Breast epithelium (tissue), 4 donors: ENCODE data around the gene COL25A1. TPM values are rescaled to one million over a fixed set of nuclear protein-coding genes. Genes with fewer than 3 reads are reported as not detected.

Experiments
- DNase-seq, 2 donors: peaks; one replicate each; pipeline ENCODE4 v3.0.0-alpha.2; 2019; ENCODE audit warnings: low spot score in 2 of 2
- H3K27ac ChIP-seq, 2 donors: fragments of 200-600 bp; sonication (generic) in 1 of 2; one replicate each; pipeline ENCODE4 v1.5.1; 2016 to 2019; ENCODE audit warnings: mild to moderate bottlenecking in 1 of 2
- H3K27me3 ChIP-seq, 2 donors: fragments of 200-600 bp; sonication (generic) in 1 of 2; one replicate each; pipeline versions ENCODE4 v1.5.1 to v1.6.0; 2017 to 2019; ENCODE audit warnings: control low read depth in 1 of 2, mild to moderate bottlenecking in 1 of 2
- H3K36me3 ChIP-seq: fragments of 200-600 bp; one replicate; pipeline ENCODE4 v1.5.1; 2019
- H3K4me1 ChIP-seq, 2 donors: fragments of 200-600 bp; sonication (generic); one replicate each; pipeline ENCODE4 v1.5.1; 2016 to 2019; ENCODE audit warnings: control low read depth in 1 of 2
- H3K4me3 ChIP-seq, 3 donors: fragments of 200-600 bp; sonication (generic); 1 replicate in 2 of 3; 2 replicates in 1 of 3; pipeline ENCODE4 v1.5.1; 2016 to 2019; ENCODE audit warnings: mild to moderate bottlenecking in 3 of 3, moderate library complexity in 2 of 3
- H3K9me3 ChIP-seq, 2 donors: fragments of 200-600 bp; sonication (generic) in 1 of 2; one replicate each; pipeline ENCODE4 v1.5.1; 2016 to 2019; ENCODE audit warnings: control low read depth in 1 of 2
- CTCF ChIP-seq, 3 donors: fragments of 450-650 bp; IDR thresholded peaks; one replicate each; pipeline ENCODE4 v1.5.1; 2016 to 2017; ENCODE audit warnings: antibody characterized with exemption in 3 of 3, mild to moderate bottlenecking in 3 of 3, moderate library complexity in 3 of 3
- POLR2A ChIP-seq: fragments of 450-650 bp; IDR thresholded peaks from one replicate; pipeline ENCODE4 v1.6.1; 2016; ENCODE audit warnings: antibody characterized with exemption, mild to moderate bottlenecking, moderate library complexity
- POLR2AphosphoS5 ChIP-seq, 3 donors: sonication (generic); formaldehyde crosslinking; IDR thresholded peaks; one replicate each; pipeline ENCODE4 v1.6.1; 2017; ENCODE audit warnings: antibody characterized with exemption in 3 of 3
- intact Hi-C: fragments of 100-400 bp; cut with DNase I; formaldehyde crosslinking; loops from one replicate; pipeline ENCODE4 v1.15.1; 2023; ENCODE audit warnings: low total_unique reads
- total RNA-seq, 3 donors: library from RNA; depleted of rRNA; stranded (reverse); fragments of >200 nt; gene quantifications; one replicate each; pipeline ENCODE4 v1.1.0, GENCODE V29; 2016

COL25A1 gene
- total RNA-seq, 3 donors from 2014 or later = 2.6 to 11.0 (median 2.8) TPM

DNA sequence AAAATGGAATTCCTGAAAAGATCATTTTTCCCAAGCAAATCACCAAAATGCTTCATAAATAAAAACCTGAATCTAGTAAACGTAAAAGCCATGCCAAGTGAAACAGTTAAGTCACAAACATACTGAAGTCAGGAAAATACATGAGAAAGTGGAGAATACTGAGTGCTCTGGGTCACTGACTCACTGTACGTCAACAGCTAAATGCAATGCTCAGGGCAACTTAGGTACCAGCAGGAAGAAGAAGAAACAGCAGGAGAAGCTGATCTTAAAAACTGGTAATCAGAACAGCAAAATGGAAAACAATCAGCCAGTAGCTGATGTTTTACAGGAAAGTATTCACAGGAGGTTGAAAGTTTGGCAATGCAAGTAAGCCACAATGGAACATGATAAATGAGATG is 287.0 kb downstream of the COL25A1 start:
- H3K4me1 ChIP-seq = no peaks in the 10 kb centered on the region
- no peak overlapping the region for H3K4me3 ChIP-seq
- H3K9me3 ChIP-seq = peaks cover 6 to 13% of the 10 kb centered on the region in 2 donors
- H3K27ac ChIP-seq = no peak overlapping the region
- H3K27me3 ChIP-seq = no peaks in the 10 kb centered on the region
- no peak for DNase-seq
- TF ChIP-seq POLR2AphosphoS5 (IDR thresholded peaks at IDR 0.05) (no peak), CTCF (IDR thresholded peaks at IDR 0.05) (no peak), POLR2A (no peak)
- intact Hi-C loops = no loop called here
- H3K36me3 ChIP-seq = no peaks in the 10 kb centered on the region

DNA sequence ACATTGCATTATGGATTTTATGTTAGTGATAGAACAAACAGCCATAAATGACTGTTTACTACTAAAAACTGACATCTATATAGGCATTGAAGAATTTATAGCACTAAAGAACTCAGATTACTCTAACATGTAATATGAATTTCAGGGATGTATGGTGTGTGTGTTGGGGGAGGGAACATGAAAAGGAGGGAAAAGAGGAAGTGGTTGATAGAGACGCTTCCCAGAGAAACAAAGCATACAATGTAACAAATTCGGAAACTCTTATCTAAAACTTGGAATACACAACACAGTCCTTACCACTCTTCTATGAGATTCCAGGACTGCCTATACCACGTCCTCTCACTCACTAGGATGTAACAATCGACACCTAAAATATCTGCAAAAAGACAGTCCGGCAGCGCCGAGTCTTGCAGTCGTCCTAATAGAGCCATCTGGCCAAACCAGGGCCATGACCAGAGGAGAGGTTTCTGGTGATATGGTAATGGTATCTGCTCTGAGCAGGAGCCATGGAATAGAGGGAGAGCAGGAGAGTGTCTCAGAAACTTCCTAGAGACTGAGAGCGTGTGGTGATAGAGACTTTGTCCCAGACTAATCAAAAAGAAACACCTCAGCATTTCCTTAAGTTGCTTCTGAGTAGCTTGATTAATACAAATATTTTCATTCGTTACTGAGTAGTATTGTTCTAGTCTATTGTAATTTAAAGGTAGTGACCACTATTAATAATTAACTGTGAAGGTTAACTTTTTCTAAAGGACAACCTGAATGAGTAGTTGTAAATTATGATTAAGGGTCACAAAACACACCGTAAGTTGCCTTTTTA is 287.7 kb downstream of the COL25A1 start:
- no peak overlapping the region for H3K4me3 ChIP-seq
- no peak for DNase-seq
- H3K27ac ChIP-seq = no peak overlapping the region
- no peaks in the 10 kb centered on the region for H3K27me3 ChIP-seq
- TF ChIP-seq POLR2A (no peak), POLR2AphosphoS5 (IDR thresholded peaks at IDR 0.05) (no peak), CTCF (IDR thresholded peaks at IDR 0.05) (no peak)
- no peaks in the 10 kb centered on the region for H3K36me3 ChIP-seq
- no peaks in the 10 kb centered on the region for H3K4me1 ChIP-seq
- peaks cover 6 to 13% of the 10 kb centered on the region in 2 donors for H3K9me3 ChIP-seq
- intact Hi-C loops = no loop called here

DNA sequence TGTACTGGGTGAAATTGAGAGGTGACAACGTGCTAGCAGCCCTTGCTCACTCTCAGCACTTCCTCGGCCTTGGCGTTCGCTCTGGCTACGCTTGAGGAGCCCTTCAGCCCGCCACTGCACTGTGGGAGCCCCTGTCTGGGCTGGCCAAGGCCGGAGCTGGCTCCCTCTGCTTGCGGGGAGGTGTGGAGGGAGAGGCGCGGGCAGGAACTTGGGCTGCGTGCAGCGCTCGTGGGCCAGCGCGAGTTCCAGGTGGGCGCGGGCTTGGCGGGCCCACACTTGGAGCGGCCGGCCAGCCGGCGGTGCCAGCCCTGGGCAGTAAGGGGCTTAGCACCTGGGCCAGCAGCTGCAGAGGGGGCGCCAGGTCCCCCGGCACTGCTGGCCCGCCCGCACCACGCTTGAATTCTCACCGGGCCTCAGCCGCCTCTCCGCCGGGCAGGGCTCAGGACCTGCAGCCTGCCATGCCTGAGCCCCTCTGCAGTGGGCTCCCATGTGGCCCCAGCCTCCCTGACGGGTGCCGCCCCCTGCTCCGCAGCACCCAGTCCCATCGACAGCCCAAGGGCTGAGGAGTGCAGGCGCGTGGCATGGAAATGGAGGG is 290.1 kb downstream of the COL25A1 start:
- Histone ChIP-seq H3K4me1 (no peaks in the 10 kb centered on the region), H3K27ac (no peak overlapping the region), H3K9me3 (peaks cover 6 to 13% of the 10 kb centered on the region in 2 donors), H3K36me3 (no peaks in the 10 kb centered on the region), H3K27me3 (no peaks in the 10 kb centered on the region), H3K4me3 (no peak overlapping the region)
- no peak for DNase-seq
- TF ChIP-seq POLR2AphosphoS5 (IDR thresholded peaks at IDR 0.05) = no peak
- intact Hi-C loops = no loop called here

GRCh38 chr4:109011241-109012026 is 291.0 kb downstream of the COL25A1 start:
- no peak overlapping the region for H3K27ac ChIP-seq
- DNase-seq = no peak
- H3K4me3 ChIP-seq = no peak overlapping the region
- no peaks in the 10 kb centered on the region for H3K4me1 ChIP-seq
- intact Hi-C loops = no loop called here
- H3K9me3 ChIP-seq = peaks cover 4 to 6% of the 10 kb centered on the region in 2 donors
- TF ChIP-seq CTCF (IDR thresholded peaks at IDR 0.05) (no peak), POLR2A (no peak), POLR2AphosphoS5 (IDR thresholded peaks at IDR 0.05) (no peak)
- no peaks in the 10 kb centered on the region for H3K36me3 ChIP-seq
- no peaks in the 10 kb centered on the region for H3K27me3 ChIP-seq

- DNase-seq = no peak
- Histone ChIP-seq H3K27ac (no peak overlapping the region), H3K4me3 (no peak overlapping the region), H3K4me1 (no peaks in the 10 kb centered on the region), H3K9me3 (no peaks in the 10 kb centered on the region), H3K27me3 (no peaks in the 10 kb centered on the region), H3K36me3 (no peaks in the 10 kb centered on the region)
- intact Hi-C loops = no loop called here
- TF ChIP-seq CTCF (IDR thresholded peaks at IDR 0.05) = no peak
- TF ChIP-seq POLR2A = no peak
- TF ChIP-seq POLR2AphosphoS5 (IDR thresholded peaks at IDR 0.05) = no peak
These were observed 291.9 kb downstream of the COL25A1 start for GRCh38 chr4:109010521-109010920.
